Bronchial epithelial cell (primary cell): ENCODE measurements around the gene CHTF18. TPM values are rescaled to one million over a fixed set of nuclear protein-coding genes. Genes with fewer than 3 reads are reported as not detected.

Experiments
- DNase-seq: peaks from one replicate; pipeline ENCODE4 v3.0.0-alpha.2; 2010; ENCODE audit warnings: low read depth
- FAIRE-seq: peaks from 2 replicates; lab custom pipeline; 2011; peaks lifted over from hg19 to GRCh38; lab: Jason Lieb, UNC
- H3K27me3 ChIP-seq: 2 replicates; pipeline ENCODE4 v1.5.1; 2011; ENCODE audit warnings: low read length; ENCODE audit not compliant: control insufficient read depth, insufficient read depth
- H3K36me3 ChIP-seq: 2 replicates; pipeline ENCODE4 v1.5.1; 2011; ENCODE audit warnings: low read length; ENCODE audit not compliant: control insufficient read depth, insufficient read depth
- H3K4me3 ChIP-seq: 2 replicates; pipeline ENCODE4 v1.5.1; 2011; ENCODE audit warnings: mild to moderate bottlenecking, low read depth, low read length, control low read depth
- total RNA-seq: library from RNA; depleted of rRNA; stranded (reverse); fragments of >200 nt; gene quantifications from 2 replicates; pipeline ENCODE4 v1.2.1, GENCODE V29; 2014
- TF ChIP-seq, protein P1 (sequence below): IDR thresholded peaks from 2 replicates; pipeline ENCODE4 v1.5.1; 2011; ENCODE audit warnings: mild to moderate bottlenecking, moderate library complexity, low read length, control low read depth, inconsistent platforms; ENCODE audit not compliant: insufficient read depth, severe bottlenecking

CHTF18 gene
- total RNA-seq, 1 donor from 2014 or later, result 1.6 TPM

DNA sequence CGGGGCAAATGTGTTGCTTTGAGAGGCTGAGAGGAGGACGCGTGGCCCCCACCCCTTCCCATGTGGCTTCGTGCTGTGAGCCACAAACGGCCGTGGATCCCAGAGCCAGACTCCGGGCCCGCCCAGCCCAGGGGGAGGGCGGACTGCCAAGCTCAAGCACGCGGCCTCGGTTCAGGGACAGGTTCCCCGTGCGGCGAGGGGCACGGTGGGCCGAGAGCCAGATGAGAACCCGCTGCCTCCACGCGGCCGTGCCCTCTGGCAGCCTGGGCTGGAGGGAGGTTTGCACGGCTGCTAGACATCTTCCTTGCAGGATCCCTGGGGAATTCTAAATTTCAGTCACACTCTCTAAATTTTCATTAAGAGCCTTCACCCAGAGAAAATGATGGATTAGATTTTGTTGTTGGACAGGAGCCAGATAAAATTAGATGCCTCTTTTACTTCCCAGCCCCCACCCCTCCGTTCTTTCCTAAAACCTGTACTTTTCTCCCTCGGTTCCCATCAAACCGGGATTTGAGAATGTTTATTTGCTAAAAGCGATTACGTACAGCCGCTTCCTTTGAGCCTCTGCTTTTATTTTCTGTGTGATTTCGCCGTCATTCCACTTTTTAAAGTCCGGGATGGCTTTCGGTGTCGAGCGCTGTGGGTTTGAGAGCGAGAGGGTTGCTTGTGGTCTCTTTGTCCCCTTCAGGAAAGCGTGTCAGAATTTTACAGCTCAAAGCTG, 37.1 kb downstream of the CHTF18 start:
- FAIRE-seq, result no peak
- no peaks in the 10 kb centered on the region for H3K36me3 ChIP-seq
- TF ChIP-seq, protein P1, sequence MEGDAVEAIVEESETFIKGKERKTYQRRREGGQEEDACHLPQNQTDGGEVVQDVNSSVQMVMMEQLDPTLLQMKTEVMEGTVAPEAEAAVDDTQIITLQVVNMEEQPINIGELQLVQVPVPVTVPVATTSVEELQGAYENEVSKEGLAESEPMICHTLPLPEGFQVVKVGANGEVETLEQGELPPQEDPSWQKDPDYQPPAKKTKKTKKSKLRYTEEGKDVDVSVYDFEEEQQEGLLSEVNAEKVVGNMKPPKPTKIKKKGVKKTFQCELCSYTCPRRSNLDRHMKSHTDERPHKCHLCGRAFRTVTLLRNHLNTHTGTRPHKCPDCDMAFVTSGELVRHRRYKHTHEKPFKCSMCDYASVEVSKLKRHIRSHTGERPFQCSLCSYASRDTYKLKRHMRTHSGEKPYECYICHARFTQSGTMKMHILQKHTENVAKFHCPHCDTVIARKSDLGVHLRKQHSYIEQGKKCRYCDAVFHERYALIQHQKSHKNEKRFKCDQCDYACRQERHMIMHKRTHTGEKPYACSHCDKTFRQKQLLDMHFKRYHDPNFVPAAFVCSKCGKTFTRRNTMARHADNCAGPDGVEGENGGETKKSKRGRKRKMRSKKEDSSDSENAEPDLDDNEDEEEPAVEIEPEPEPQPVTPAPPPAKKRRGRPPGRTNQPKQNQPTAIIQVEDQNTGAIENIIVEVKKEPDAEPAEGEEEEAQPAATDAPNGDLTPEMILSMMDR, result no peak
- H3K27me3 ChIP-seq, result no peaks in the 10 kb centered on the region
- DNase-seq, result no peak
- no peak overlapping the region for H3K4me3 ChIP-seq

- FAIRE-seq (no peak), DNase-seq (no peak)
- Histone ChIP-seq H3K36me3 (no peaks in the 10 kb centered on the region), H3K4me3 (no peak overlapping the region), H3K27me3 (no peaks in the 10 kb centered on the region)
- TF ChIP-seq, protein P1, result no peak
Observed at GRCh38 chr16:827513-827912, 39.1 kb downstream of the CHTF18 start.

DNA sequence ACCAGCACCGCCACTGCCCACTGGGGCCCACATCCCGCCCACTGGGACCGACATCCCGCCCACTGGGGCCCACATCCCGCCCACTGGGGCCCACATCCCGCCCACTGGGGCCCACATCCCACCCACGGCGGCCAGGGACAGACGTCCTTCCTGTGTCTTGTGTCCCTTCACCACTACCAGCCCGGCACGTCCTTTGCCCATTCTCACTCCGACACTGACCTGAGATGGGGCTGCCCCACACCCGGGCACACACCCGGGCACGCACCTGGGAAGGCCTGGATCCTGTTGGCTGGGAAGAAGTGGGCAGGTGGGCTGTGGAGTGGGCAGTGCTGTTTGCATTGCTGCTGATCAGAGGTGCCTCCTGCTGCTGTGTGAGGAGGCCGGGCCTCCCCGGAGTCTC, 40.5 kb downstream of the CHTF18 start:
- Histone ChIP-seq H3K36me3 (no peaks in the 10 kb centered on the region), H3K27me3 (no peaks in the 10 kb centered on the region), H3K4me3 (no peak overlapping the region)
- FAIRE-seq (no peak), DNase-seq (no peak)
- TF ChIP-seq, protein P1, result no peak

GRCh38 chr16:830107-830870, 41.9 kb downstream of the CHTF18 start:
- H3K27me3 ChIP-seq, result no peaks in the 10 kb centered on the region
- H3K4me3 ChIP-seq, result no peak overlapping the region
- H3K36me3 ChIP-seq, result no peaks in the 10 kb centered on the region
- TF ChIP-seq, protein P1, result no peak
- FAIRE-seq (no peak), DNase-seq (no peak)

DNA sequence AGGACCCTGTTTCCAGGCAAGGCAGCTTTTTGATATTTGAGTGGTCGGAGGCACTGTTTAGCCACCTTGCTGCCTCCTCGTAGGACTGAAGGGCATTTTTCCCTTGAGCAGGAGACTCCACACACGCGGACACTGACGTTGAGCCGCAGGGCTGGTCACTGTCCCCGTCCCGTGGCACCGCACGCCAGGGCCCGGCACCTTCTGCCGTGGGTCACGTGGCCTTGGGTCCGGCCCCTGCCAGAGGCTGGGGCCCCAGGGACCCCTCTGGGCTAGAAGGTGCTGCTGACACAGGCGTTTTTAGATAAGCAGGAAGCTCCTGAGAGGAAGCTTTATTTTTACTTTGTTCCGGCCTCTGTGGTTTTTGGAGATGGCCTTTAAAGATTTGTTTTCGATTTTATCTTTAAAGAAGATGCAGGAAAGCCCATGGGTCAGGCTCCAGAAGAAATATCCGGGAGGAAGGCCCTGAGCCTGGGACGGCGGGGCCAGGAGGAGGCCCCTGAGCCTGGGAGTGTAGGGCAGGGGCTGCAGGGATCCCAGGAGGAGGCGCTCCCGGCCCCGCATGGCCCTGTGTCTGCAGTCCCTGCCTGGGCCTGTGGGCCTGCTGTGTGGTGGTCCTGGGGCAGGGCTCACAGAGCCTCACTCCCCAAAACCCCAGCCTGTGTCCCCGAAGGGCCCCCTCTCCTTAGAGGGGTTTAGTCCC, 42.6 kb downstream of the CHTF18 start:
- no peak for FAIRE-seq
- Histone ChIP-seq H3K4me3 (no peak overlapping the region), H3K36me3 (no peaks in the 10 kb centered on the region), H3K27me3 (no peaks in the 10 kb centered on the region)
- TF ChIP-seq, protein P1, result no peak
- DNase-seq, result no peak
